ENCODE measurements around the gene RAB27B.

DNA sequence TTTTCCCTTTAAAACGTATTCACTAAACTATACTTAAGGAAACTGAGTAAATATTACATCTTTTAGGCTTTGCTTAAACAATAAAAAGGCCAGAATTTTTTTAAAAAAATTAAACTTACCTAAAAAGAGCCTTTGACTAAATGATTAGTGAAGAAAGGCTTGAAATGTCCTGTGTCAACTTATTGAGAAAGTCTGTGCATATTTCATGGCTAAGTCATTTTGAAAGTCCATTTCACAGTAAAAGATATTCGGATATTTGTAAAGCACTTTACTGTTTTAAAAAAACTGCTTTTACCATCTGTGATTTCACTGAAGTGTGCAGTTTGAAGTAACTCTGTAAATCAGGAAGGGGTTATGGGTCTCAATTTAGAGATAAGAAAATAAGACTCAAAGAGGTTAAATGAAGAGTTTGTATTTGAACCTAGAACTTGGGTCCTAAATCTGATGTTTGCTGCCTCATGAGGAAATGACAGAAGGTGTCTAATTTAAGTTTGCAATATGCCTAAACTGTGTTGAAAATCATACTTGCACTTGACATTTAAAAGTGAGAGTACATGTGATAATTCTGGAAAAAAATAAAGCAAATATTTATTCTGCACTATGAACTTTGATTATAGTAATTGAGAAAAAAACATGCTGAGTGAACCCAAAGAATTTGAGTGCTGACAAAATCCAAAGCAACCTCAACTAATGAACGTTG is 50.5 kb downstream of the RAB27B start:
- TF ChIP-seq, protein P1, sequence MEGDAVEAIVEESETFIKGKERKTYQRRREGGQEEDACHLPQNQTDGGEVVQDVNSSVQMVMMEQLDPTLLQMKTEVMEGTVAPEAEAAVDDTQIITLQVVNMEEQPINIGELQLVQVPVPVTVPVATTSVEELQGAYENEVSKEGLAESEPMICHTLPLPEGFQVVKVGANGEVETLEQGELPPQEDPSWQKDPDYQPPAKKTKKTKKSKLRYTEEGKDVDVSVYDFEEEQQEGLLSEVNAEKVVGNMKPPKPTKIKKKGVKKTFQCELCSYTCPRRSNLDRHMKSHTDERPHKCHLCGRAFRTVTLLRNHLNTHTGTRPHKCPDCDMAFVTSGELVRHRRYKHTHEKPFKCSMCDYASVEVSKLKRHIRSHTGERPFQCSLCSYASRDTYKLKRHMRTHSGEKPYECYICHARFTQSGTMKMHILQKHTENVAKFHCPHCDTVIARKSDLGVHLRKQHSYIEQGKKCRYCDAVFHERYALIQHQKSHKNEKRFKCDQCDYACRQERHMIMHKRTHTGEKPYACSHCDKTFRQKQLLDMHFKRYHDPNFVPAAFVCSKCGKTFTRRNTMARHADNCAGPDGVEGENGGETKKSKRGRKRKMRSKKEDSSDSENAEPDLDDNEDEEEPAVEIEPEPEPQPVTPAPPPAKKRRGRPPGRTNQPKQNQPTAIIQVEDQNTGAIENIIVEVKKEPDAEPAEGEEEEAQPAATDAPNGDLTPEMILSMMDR (IDR thresholded peaks at IDR 0.05), result no peak
- no peak for TF ChIP-seq EZH2 (IDR thresholded peaks at IDR 0.05; ENCODE audit: borderline replicate concordance, insufficient read depth, low read depth, low read length, poor library complexity, severe bottlenecking)
